CD4-positive, alpha-beta T cell treated with Interleukin-15 for 1 hour (primary cell): Measurements from ENCODE around the gene C10orf95.

Experiments used
- DNase-seq: peaks from one replicate; pipeline ENCODE4 v3.0.0-alpha.2; 2020

The C10orf95 gene, protein sequence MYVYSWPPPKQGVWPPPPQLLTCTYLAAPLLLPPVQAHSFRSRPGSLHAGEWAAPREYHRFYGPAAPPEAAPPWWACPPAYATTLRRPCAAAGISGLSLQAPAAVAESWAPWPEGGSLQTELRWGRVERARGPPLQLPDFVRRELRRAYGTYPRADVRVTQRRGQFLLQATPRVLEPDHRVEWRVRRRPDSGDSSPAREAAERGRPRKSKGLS

DNA sequence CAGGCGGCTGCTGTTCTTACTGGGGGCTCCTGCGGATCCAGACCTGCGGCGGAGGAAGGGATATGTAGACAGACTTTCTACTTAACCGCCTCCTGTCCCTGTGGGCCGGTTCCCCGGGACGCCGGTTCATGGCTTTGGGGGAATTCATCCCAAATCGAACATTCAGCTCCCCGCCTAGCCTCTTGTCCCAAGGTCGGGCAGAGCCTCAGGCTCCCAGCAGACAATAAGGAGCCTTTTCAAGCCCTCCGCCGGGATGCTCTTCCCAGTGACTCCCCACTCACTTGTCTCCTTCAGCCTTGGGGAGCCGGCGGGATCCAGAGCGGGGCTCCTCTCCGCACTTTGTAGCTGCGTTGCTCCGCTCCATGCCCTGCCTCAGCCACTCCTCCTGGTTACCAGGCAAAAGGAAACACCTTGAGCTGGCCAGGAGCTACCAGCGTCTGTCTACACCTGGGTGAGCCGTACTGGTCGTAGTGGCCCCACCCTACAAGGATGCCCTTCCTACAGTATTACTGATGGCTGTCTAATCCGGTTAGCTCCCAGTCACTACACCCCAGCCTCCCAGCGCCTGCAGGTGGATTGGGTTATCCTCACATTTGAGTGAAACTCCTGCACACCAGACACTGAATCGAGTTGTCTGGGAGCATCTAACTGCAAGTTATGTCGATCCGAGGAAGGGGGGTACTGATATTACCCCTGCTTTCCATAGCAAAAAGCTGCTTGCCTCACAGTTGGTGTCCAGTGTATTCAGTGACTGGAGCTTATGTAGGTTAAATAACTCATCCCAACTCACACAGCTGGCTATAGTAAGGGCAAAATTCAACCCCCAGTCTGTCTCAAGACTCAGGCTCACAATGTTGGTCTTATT is at the start of gene C10orf95:
Gene C10orf95 (minus strand): TSS at position 439 of the 865 bp plus-strand sequence. CDS start 450 bp downstream, outside the sequence.
- DNase-seq: no peak

DNA sequence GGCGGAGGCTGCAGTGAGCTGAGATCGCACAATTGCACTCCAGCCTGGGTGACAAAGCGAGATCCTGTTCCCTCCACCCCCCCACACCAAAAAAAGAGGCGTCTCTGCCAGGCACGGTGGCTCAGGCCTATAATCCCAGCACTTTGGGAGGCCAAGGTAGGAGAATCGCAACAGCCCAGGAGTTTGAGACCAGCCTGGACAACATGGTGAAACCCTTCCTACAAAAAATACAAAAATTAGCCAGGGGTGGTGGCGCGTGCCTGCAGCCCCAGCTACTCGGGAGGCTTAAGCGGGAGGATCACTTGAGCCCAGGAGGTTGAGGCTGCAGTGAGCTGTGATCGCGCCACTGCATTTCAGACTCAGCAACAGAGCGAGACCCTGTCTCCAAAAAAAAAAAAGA is 49.3 kb upstream of the C10orf95 start:
- DNase-seq: peak; percentile 1

DNA sequence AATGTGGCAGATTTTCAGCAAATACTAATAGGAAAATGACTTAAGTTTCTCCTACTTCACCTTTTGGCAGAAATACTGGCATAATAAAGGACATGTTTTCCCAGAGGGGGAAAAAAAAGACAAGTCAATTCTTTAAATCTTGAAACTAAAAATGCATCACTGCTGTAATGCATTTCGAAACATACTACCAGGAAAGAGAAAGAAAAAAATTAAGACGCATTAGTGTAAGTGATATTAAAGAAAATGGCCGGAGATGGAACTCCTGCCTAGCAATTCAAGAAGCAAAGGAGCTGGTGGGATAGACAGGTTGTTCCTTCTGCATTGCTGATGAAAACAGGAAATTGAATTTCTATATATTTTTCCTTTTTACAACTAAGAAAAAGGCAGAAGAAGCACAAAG is 48.0 kb upstream of the C10orf95 start:
- no peak for DNase-seq

DNA sequence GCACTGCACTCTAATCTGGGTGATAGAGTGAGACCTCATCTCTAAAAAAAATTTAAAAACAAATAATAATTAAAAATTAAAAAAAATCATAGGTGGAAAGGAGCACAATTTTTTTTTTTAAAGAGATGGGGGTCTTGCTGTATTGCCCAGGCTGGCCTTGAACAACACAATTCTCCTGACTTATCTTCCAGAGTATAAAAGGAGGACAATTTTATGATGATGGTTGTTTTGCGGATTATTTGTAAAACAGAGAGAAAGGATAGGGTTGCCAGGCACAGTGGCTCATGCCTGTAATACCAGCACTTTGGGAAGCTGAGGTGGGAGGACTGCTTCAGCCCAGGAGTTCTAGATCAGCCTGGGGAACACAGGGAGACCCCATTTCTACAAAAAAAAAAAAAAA is 46.2 kb upstream of the C10orf95 start:
- no peak for DNase-seq

DNA sequence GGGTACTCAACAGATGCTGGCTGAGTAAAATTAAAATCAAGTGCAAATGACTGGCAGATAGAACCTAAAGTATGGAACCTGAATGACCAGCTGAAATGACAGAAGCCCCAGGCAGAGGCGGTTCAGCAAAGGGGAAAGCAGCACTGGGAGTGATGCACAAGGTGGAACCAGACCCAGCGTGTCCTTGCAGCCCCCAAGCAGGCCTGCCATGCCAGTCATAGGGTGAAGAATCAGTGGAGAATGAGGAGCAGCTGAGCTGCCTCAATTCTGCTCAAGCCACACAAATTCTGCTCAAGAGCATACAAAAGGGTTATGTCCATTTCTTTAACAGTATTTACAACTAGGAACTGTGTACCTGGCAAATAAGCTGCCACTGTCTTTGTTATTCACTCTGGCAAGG is 42.4 kb upstream of the C10orf95 start:
- DNase-seq: no peak

DNA sequence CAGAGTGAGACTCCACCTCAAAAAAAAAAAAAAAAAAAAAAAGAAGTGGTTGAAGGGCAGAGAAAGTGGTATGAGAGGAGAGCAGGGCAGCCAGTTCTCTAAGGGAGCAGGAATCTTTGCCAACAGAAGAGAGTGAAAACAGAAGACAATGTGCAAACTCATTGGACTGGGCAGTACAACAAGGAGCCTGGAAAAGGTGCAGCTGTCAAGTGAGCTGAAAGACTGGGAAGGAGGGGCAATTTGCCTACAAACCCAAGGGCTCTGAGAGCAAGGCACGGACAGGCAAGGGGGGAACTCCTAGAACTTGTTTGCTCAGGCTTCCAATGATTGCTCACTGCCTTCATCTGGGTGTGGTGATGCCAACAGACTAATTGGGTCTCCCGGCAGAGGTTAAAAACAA is 41.6 kb upstream of the C10orf95 start:
- no peak for DNase-seq

DNA sequence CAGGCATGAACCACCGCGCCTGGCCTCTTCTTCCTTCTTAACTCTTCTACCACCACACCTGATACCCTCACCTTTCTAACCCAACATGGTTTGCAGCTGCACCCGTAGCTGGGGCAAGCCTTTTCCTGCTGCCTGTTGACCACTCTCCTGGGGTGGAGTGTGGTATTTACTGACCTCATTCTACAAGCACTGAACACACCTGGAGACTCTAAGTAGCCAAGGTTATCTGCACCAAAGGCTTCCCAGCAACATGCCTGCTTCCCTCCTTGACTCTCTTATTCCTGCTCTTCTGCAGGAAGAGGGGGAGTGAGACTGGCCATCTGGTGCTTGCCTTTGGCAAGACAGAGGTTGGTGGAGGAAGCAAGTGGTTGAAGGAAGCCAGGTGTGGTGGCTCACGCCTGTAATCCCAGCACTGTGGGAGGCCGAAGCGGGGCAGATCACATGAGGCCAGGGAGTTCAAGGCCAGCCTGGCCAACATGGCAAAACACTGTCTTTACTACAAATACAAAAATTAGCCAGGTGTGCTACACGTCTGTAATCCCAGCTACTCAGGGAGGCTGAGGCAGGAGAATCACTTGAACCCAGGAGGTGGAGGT is 41.1 kb upstream of the C10orf95 start:
- no peak for DNase-seq

DNA sequence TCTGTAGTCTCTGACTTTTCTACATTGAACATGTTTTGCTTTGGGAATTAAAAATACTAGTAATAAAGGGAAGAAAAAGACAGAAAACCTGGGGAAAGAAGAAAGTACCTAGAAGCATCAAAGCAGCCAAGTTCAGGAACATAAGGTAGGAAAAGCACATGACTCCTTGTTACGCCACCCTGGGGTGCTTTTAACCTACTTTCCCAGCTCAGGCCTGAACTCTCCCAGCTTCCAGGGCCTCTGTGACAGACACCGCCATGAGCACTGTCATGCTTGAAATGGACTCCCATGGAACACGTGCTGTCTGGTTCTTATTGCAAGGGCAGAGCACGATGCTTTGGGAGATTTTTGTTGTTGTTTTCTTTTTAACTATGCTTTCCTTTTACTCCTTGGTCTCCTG is 39.8 kb upstream of the C10orf95 start:
- no peak for DNase-seq

DNA sequence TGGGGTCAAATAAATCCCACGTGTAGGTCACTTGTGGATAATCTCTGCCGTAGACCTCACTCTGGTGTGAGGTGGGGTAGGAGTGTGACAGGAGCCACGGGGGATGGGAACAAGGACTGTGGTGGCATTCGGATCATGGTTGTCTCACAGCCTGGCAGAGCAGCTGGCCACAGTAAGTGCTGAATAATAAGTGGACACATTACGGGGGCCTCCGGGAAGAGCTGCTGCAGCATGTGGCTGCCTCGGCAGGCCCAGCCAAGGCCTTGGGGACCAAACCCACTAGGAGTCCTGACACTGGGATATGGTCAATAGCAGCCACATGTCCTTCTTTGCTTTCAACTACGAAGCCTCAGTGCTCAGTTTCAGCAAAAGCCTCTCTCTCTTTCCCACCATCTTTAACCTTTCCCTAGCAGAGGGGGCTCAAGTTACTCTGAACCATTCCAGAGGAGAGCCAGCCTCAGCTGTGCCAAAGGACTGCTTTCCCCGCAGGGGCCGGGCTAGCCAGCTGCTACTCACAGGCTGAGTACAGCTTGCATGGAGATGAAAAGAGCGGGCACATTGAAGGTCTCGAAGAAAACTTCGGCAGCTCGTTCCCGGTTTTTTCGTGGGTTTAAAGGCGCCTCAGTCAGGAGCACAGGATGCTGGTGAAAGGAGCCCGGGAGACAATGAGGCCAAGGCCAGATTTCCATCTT is 33.9 kb upstream of the C10orf95 start:
- no peak for DNase-seq

DNA sequence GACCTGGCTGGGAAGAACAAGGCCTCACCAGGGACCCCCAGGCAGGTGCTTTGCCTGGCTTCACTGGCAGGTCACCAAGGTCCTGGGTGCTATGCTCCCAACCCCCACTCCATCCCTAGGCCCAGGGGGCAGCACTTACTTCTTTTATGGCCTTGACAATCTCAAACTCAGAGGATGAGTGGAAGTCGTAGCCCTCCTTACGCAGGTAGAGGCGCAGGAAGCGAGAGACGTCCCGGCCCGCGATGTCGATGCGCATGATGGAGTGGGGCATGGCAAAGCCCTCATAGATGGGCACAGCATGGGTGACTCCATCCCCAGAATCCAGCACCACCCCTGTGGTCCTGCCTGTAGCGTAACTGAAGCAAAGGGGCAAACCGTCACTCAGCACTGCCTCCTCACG is 32.7 kb upstream of the C10orf95 start:
- DNase-seq: no peak

DNA sequence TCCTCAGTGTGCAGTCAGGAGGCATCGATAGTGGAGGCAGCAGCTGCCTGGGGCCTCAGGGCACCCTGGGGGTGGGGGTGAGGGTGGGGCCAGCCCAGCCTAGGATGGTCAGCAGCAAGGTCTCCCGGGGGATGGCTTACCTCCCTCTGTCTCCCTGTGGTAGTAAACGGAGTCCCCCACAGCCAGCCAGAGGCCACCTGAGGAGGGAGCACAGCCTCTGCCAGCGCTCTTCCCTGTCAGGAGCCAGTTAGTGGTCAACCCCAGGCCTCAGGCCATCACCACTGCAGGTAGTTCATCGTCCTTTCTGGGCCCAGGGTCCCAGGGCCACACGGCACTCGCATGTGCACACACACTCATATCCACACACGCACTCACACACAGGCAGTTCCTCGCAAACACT is 29.1 kb upstream of the C10orf95 start:
- no peak for DNase-seq

DNA sequence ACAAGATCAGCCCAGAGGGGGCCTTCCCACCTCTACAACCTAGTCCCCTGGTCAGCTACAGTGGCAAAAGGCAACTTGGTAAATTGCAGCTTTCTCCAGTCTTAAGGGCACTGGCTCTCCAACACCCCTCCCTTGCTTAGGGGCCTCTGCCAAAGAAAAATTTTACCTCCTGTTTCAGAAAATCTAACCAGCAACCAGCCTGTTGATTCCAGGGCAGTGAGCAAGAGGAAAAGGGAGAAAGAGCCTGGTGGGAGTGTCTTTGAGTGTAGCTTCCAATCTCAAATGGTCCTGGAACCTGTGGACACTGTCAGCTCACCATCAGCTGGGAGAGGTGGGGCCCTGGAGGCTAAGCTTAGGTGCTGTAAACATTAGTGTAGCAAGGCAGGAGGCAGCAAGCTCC is 28.3 kb upstream of the C10orf95 start:
- no peak for DNase-seq

DNA sequence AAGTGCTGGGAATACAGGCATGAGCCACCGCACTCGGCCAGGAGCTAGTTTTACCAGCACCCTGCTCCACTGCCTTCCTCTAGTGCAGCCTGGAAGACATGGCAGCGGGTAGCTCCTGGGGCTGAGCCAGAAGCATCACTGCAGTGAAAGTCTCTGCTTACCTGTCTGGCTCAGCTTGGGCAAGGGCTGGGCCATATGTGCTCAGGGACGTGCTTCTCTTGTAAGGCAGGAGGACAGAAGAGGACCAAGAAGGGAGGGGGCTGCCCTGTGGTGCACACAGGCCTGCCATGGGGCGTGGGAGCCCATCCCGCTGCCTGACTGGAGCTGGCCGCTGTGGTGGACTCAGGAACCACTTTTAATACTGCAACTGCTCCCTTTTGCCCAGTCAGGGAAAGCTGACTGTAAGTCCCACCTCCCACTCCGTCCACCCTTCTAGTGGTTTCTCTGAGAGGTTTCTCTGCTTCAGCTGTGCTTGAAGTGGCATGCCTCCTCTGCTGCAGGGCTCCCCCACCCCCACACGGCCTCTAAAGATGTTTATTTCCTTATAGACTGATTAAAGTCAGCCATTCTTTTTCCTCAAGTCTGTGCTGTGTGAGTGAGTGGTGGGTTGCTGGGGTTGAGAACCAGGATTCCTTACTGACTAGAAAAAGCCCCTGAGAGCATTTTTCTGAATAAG is 25.3 kb upstream of the C10orf95 start:
- no peak for DNase-seq

DNA sequence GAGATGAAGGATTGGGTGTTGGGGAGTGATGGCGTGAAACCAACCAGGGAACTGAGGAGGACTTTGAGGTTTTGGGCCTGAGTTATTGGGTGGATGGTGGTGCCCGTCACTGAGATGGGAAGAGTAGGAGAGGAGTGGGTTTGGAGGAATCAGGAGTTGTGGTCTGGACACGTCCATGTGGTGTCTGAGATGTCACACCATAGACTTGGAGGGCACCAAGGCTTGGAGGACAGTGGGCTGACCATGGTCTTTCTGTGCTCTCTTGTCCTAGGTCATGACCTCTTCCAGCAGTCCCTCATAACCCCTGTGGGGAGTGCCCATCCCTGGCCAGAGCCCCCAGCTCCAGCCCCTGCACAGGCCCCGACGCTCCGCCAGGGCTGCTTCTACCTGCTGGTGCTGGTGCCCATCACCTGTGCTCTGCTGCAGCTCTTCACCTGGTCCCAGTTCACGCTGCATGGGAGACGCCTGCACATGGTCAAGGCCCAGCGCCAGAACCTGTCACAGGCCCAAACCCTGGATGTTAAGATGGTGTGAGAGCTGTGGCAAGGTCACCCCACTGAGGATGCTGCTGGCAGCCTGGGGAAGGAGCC is 24.2 kb upstream of the C10orf95 start:
- DNase-seq: no peak

DNA sequence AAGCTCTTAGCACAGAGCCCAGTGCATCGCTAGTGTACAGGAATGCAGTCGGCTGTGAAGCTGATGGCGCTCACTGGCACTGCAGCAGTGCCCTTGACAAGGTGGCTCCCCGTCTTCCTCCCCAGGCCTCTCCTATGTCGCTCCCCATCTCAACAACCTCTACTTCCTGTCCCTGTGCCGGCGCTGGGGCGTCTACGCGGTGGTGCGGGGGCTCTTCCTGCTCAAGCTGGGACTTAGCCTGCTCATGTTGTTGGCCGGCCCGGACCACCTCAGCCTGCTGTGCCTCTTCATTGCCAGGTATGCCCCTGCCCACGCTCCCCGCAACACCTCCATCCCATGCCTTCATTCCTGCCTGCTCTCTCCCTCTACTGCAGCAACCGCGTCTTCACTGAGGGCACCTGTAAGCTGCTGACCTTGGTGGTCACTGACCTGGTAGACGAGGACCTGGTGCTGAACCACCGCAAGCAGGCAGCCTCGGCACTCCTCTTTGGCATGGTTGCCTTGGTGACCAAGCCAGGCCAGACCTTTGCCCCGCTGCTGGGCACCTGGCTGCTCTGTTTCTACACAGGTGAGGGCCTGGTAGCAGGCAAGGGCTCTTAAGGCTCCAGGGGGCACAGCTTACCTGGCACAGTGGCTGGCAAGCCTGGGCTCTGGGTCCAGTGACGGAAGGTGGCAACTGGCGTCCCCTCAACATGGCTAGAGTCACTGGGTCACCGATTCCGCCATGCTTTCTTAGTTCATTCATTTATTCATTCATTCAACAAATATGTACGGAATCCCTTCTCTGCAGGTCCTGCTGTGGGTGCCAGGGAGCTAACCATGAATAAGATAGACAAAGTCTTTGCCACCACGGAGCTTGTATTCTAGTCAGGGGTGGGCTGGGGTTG is 22.3 kb upstream of the C10orf95 start:
- DNase-seq: no peak

DNA sequence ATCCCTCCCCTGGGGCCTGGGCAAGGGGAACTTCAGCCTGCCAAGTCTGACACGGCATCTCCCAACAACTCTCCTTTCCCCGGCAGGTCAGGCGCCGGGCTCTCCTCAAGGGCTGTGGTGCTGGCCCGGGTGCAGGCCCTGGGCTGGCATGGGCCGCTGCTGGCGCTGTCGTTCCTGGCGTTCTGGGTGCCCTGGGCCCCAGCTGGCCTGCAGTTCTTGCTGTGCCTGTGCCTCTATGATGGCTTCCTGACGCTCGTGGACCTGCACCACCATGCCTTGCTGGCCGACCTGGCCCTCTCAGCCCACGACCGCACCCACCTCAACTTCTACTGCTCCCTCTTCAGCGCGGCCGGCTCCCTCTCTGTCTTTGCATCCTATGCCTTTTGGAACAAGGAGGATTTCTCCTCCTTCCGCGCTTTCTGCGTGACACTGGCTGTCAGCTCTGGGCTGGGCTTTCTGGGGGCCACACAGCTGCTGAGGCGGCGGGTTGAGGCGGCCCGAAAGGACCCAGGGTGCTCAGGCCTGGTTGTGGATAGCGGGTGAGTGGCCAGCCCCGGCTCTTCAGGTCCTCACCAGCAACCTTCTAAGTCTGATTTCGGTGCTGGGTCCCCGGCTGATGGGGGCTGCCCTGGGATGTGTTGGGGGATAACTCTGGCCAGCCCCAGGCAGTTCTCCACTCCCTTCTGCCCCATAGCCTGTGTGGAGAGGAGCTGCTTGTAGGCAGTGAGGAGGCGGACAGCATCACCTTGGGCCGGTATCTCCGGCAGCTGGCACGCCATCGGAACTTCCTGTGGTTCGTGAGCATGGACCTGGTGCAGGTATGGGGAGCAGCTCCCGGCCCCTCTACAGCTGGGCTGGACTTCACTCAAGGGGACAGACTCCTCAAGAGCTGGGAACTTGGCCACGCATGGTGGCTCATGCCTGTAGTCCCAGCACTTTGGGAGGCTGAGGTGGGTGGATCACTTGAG is 19.5 kb upstream of the C10orf95 start:
- no peak for DNase-seq

DNA sequence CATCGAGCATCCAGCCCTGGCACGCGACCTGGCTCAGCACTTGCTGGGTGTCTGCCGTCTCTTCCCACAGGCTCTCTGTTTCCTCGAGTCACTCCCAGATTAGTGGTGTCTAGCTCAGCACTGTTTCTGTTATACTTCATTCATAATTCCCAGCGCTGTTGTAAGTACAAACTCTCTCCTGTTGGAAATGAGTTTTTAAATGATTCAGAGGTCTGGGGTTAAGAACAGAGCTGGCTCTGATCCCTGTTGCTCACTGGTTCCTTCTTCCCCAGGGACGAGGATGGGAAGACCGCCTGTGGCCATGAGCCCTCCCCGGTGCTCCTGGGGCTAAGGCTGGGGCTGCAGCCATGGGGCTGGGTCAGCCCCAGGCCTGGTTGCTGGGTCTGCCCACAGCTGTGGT is 17.3 kb upstream of the C10orf95 start:
- DNase-seq: no peak

DNA sequence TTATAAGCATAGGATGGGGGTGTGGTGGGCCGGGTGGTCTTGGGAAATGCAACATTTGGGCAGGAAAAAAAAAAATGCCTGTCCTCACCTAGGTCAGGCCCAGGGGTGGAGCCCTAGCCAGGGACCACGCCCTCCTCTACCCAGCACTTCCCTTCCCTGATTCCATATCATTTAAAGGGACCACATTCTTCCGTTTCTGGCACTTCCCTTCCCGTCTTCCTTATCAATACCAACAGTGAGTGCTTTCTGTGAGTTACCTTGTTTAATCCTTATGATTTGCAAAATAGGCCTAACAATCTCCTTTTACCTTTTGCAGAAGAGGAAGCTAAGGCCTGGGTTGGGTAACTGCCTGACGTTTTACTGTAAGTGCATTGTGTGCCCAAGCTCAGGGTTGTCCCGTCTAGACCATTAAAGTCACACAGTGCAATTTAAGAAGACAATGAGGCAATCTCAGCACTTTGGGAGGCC is 16.7 kb upstream of the C10orf95 start:
- DNase-seq: peak; percentile 25

DNA sequence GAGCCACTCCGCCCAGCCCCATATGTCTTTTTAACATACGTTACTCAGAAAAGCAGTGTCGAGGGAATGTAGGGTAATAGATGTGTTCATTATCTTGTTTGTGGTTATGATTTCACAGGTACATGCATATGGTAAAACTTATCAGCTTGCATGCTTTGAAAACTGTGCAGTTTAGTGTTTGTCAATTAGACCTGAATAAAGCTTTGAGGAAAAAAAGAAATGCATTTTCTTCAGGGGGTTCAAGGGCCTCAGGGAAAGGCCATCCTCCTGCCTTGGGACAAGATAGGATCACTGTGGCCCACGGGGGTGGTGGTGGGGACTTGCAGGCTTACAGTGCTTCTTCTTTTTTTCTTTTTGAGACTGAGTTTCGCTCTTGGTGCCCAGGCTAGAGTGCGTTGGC is 16.0 kb upstream of the C10orf95 start:
- DNase-seq: no peak

DNA sequence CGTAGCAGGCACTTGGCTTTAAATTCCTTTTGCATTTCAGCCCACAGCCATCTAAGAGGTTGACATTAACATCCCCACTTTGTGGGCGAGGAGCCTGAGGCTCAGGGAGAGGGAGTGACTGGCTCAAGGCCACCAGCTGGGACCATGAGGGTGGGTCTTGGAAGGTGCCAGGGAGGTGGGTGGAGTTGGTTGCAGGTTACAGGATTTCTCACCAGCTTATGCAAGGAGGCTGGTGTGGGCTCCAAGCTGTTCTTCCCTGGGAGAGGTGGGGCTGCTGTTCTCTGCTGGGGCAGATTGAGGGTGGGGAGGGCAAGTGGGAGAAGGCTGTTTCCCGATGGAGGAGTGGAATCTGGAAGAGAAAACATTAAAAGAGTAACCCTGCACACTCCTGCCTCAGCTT is 14.1 kb upstream of the C10orf95 start:
- no peak for DNase-seq
